ENCODE results near the gene DYNC1H1.
"Not testable (repeated sequence)": the region's sequence is repeated elsewhere in the genome, so short reads cannot be mapped to it uniquely, and the experiment has no call there.

Gene DYNC1H1

DNA sequence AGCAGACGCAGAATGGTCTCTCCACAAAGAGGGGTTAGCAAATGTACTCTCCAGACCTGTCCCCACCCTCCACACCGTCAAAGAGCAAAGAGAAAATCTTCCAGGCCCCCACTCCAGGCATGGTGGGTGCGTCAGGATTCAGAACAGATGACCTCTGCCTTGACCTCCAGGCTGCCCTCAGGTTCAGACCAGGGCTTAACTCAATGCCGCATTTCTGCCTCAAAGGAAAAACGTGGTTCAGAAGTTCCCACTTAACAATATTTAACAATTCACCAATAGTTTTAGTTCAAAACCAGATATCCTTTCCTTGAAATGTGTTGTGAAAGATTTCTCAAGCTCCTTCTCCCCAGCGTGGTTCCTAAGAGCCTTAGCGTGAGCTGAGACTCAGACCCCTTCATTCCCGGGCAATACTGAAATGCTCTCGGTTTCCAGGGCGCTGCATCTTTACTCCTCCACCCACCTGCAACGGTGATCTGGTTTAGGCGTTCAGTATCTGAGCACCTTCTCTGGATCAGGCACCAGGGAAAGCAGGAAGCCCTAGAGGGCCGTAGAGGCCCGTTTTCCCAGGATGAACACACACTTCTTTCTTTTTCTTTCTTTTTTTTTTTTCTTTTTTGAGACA, 99.5 kb downstream of the DYNC1H1 start:
- H3K27me3 ChIP-seq (ENCODE audit: insufficient read depth, low read length), result no peaks in the 10 kb centered on the region
- no peak overlapping the region for H3K27ac ChIP-seq (ENCODE audit: low read length)
- no peak overlapping the region for H3K4me3 ChIP-seq (ENCODE audit: low read length)
- no peaks in the 10 kb centered on the region for H3K4me1 ChIP-seq (ENCODE audit: insufficient read depth, low read length)
- H3K9ac ChIP-seq (ENCODE audit: low read depth, low read length), result no peak overlapping the region
- no peaks in the 10 kb centered on the region; the same call in 1 of the 2 replicates for H3K9me3 ChIP-seq (ENCODE audit: insufficient read depth, low read depth, low read length)
- no peaks in the 10 kb centered on the region for H3K36me3 ChIP-seq (ENCODE audit: insufficient read depth, low read depth, low read length)

DNA sequence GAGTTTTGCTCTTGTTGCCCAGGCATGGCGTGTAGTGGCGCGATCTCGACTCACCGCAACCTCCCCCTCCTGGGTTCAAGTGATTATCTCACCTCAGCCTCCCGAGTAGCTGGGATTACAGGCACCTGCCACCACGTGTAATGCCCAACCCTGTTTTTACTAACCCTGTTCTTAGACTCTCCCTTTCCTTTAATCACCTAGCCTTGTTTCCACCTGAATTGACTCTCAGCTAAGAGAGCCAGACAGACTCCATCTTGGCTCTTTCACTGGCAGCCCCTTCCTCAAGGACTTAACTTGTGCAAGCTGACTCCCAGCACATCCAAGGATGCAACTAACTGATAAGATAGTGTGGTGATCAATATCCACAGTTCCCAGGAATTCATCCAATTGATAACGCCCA, 100.2 kb downstream of the DYNC1H1 start:
- not testable (repeated sequence) for H3K9me3 ChIP-seq (ENCODE audit: insufficient read depth, low read depth, low read length); H3K4me3 ChIP-seq (ENCODE audit: low read length); H3K4me1 ChIP-seq (ENCODE audit: insufficient read depth, low read length); H3K36me3 ChIP-seq (ENCODE audit: insufficient read depth, low read depth, low read length); H3K27me3 ChIP-seq (ENCODE audit: insufficient read depth, low read length); H3K27ac ChIP-seq (ENCODE audit: low read length); H3K9ac ChIP-seq (ENCODE audit: low read depth, low read length)

DNA sequence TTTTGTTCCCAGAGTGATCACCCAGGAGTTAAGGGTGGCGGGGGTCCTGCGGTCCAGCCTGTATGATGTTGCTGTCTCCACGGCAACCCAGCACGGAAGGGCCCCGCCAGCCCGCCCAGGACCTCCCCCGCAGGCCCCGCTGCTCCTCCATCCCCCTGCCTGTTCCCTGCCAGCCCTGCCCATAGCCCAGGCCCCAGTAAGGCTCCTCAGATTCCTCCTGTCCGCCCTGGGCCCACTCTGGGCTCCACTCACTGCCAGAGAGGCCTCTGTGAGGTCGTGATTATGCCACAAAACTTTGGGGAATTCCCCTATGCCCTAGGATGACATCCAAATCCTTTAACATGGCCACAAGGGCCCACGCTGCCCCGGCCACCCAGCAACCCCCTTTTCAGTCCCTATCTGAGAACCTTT, 101.7 kb downstream of the DYNC1H1 start:
- Histone ChIP-seq H3K4me1 (ENCODE audit: insufficient read depth, low read length) (no peaks in the 10 kb centered on the region), H3K4me3 (ENCODE audit: low read length) (no peak overlapping the region), H3K27me3 (ENCODE audit: insufficient read depth, low read length) (no peaks in the 10 kb centered on the region), H3K27ac (ENCODE audit: low read length) (no peak overlapping the region), H3K9ac (ENCODE audit: low read depth, low read length) (no peak overlapping the region), H3K9me3 (ENCODE audit: insufficient read depth, low read depth, low read length) (no peaks in the 10 kb centered on the region; the same call in 1 of the 2 replicates), H3K36me3 (ENCODE audit: insufficient read depth, low read depth, low read length) (no peaks in the 10 kb centered on the region)

DNA sequence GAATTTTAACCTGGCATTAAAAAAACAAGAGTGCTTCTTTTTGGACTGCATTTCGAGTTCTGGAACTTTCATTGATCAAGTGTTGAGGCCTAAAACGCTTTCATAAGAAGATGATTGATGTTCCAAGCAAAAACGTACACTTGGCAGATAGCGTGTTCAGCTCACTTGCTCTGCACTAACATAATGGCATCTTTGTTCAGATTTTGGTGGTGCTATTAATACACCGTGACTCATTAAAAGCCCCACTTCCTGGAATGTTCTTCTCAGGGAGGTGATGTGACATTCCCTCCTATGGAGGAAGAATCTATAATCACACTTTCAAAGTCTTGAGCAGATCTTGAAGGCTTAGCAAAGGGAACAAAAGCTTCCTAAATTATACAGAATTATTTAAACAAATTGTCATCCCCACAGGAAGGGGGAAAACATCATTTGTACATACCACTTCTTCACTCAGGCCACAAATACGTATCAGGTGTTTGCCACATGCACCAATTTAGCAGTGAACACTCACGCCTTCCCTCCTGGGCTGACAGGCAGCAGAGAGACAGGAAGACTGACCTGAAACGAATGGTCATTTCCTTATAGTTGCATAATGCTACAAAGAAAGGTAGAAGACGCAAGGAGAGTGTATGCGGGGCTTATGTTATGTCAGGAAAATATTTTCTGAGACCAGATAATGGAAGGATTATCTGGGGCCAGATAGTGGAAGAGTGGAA, 107.1 kb downstream of the DYNC1H1 start:
- H3K9me3 ChIP-seq (ENCODE audit: insufficient read depth, low read depth, low read length), result no peaks in the 10 kb centered on the region; the same call in 1 of the 2 replicates
- H3K9ac ChIP-seq (ENCODE audit: low read depth, low read length), result no peak overlapping the region
- H3K4me1 ChIP-seq (ENCODE audit: insufficient read depth, low read length), result no peaks in the 10 kb centered on the region
- H3K36me3 ChIP-seq (ENCODE audit: insufficient read depth, low read depth, low read length), result no peaks in the 10 kb centered on the region
- H3K27ac ChIP-seq (ENCODE audit: low read length), result no peak overlapping the region
- no peak overlapping the region for H3K4me3 ChIP-seq (ENCODE audit: low read length)
- no peaks in the 10 kb centered on the region for H3K27me3 ChIP-seq (ENCODE audit: insufficient read depth, low read length)

DNA sequence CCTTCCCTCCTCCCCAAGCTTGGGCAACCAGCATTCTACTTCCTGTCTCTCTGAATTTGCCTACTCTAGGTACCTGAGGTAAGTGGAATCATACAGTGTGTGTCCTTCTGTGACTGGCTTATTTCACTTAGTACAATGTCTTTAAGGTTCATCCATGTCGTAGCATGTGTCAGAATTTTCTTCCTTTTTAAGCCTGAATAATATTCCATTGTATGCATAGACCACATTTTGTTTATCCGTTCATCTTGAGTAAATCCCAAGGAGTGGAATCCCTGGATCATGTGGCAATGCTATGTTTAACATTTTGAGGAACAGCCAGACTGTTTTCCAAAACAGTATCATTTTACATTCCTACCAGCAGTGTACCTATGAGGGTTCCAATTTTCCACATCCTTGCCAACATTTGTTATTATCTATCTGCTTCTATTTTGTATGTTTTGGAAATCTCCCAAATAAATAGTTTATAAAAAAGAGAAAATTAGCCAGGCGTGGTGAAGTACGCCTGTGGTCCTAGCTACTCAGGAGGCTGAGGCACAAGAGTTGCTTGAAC, 110.1 kb downstream of the DYNC1H1 start:
- H3K4me1 ChIP-seq (ENCODE audit: insufficient read depth, low read length), result no peaks in the 10 kb centered on the region
- H3K27me3 ChIP-seq (ENCODE audit: insufficient read depth, low read length), result no peaks in the 10 kb centered on the region
- H3K36me3 ChIP-seq (ENCODE audit: insufficient read depth, low read depth, low read length), result peaks cover 14% of the 10 kb centered on the region
- no peak overlapping the region for H3K27ac ChIP-seq (ENCODE audit: low read length)
- H3K4me3 ChIP-seq (ENCODE audit: low read length), result no peak overlapping the region
- H3K9me3 ChIP-seq (ENCODE audit: insufficient read depth, low read depth, low read length), result no peaks in the 10 kb centered on the region
- H3K9ac ChIP-seq (ENCODE audit: low read depth, low read length), result no peak overlapping the region

DNA sequence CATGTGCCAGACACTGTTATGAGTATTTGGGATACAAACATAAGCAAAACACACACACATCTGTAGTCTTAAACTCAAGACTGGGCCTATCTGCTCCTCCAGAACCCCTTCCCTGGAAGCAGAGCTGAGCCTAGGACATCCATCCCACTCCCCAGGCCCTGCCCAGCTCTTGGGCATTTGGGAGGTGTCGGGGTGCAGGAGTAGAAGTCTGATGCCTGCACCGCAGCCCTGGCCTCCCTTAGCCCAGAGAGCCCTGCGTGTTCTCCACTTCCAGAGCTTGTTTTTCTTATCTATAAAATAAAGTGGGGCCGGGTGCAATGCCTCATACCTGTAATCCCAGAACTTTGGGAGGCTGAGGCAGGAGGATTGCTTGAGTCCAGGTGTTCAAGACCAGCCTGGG, 110.8 kb downstream of the DYNC1H1 start:
- H3K4me3 ChIP-seq (ENCODE audit: low read length), result no peak overlapping the region
- H3K9me3 ChIP-seq (ENCODE audit: insufficient read depth, low read depth, low read length), result no peaks in the 10 kb centered on the region
- H3K9ac ChIP-seq (ENCODE audit: low read depth, low read length), result no peak overlapping the region
- no peaks in the 10 kb centered on the region for H3K4me1 ChIP-seq (ENCODE audit: insufficient read depth, low read length)
- H3K27me3 ChIP-seq (ENCODE audit: insufficient read depth, low read length), result no peaks in the 10 kb centered on the region
- H3K36me3 ChIP-seq (ENCODE audit: insufficient read depth, low read depth, low read length), result peaks cover 20% of the 10 kb centered on the region
- H3K27ac ChIP-seq (ENCODE audit: low read length), result no peak overlapping the region

DNA sequence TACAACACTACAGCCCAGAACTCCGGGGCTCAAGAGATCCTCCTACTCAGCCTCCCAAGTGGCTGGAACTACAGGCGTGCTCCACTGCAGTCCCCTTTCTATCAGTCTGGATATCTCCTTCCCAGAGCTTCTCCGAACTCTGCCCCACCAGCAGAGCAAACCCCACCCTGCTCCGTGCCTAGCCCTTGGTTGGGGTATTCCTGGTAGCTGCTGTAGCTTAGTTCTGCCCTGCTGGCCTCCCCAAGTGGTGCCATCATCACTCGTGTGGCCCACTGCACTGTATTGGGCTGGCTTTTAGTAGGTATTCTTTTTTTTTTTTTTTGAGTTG, 113.0 kb downstream of the DYNC1H1 start:
- no peak overlapping the region for H3K27ac ChIP-seq (ENCODE audit: low read length)
- no peaks in the 10 kb centered on the region for H3K4me1 ChIP-seq (ENCODE audit: insufficient read depth, low read length)
- no peaks in the 10 kb centered on the region for H3K27me3 ChIP-seq (ENCODE audit: insufficient read depth, low read length)
- H3K4me3 ChIP-seq (ENCODE audit: low read length), result no peak overlapping the region
- H3K9me3 ChIP-seq (ENCODE audit: insufficient read depth, low read depth, low read length), result no peaks in the 10 kb centered on the region
- H3K9ac ChIP-seq (ENCODE audit: low read depth, low read length), result no peak overlapping the region
- peaks cover 42% of the 10 kb centered on the region for H3K36me3 ChIP-seq (ENCODE audit: insufficient read depth, low read depth, low read length)

DNA sequence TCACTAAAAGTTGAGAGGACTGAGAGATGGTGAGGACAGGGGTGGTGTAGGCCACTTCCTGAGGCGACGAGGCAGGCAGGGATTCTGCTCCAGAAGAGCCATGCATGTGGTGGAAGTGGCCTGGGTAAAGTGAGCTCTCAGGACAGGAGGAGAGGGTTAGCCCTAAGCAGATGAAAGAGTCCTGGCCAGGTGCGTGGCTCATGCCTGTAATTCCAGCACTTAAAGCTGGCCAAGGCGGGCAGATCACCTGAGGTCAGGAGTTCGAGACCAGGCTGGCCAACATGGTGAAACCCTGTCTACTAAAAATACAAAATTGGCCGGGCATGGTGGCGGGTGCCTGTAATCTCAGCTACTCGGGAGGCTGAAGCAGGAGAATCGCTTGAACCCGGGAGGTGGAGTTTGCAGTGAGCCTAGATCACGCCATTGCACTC, 114.0 kb downstream of the DYNC1H1 start:
- H3K4me1 ChIP-seq (ENCODE audit: insufficient read depth, low read length); H3K27me3 ChIP-seq (ENCODE audit: insufficient read depth, low read length); H3K27ac ChIP-seq (ENCODE audit: low read length); H3K4me3 ChIP-seq (ENCODE audit: low read length); H3K9ac ChIP-seq (ENCODE audit: low read depth, low read length); H3K9me3 ChIP-seq (ENCODE audit: insufficient read depth, low read depth, low read length): not testable (repeated sequence)
- H3K36me3 ChIP-seq (ENCODE audit: insufficient read depth, low read depth, low read length), result peaks cover 52% of the 10 kb centered on the region

DNA sequence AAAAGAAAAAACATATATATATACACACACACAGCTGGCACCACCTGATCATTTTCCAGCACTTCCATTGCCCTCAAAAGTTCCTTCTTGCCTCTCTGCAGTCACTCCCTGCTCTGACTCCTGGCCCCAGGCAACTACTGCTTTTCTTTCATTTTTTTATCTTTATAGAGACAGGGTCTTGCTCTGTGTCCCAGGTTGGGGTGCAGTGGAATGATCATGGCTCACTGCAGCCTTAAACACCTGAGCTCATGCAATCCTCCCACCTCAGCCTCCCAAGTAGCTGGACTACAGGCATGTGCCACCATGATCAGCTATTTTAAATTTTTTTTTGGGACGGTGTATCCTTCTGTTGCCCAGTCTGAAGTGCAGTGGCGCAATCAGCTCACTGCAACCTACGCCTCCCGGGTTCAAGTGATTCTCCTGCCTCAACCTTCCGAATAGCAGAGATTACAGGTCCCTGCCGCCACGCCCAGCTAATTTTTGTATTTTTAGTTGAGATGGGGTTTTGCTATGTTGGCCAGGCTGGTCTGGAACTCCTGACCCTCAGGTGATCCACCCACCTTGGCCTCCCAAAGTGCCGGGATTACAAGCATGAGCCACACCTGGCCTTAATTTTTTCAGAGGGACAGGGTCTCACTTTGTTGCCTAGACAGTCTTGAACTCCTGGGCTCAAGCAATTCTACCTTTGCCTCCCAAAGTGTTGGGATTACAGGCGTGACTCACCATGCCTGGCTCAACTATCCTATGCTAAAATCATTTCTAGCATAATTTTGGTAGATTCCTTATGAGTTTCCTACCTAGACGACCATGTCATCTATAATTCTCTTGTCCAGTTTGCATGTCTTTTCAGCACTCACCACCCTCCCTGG, 114.7 kb downstream of the DYNC1H1 start:
- Histone ChIP-seq H3K4me1 (ENCODE audit: insufficient read depth, low read length) (no peaks in the 10 kb centered on the region), H3K9me3 (ENCODE audit: insufficient read depth, low read depth, low read length) (no peaks in the 10 kb centered on the region), H3K27me3 (ENCODE audit: insufficient read depth, low read length) (no peaks in the 10 kb centered on the region), H3K36me3 (ENCODE audit: insufficient read depth, low read depth, low read length) (peaks cover 59% of the 10 kb centered on the region), H3K27ac (ENCODE audit: low read length) (no peak overlapping the region), H3K4me3 (ENCODE audit: low read length) (no peak overlapping the region), H3K9ac (ENCODE audit: low read depth, low read length) (no peak overlapping the region)

DNA sequence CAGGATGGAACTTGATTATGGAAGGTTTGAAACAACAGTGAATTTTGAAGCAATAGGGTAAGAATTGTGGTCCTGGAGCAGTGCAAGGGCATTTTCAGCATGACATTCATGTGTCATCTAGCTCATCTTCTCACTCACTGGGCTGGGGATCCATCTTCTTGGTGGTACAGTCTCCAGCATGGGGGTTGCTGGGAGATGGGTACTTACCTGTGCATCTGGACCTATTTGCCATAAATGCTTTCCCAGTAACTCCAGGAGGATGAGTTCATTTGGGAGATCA, 115.3 kb downstream of the DYNC1H1 start:
- Histone ChIP-seq H3K4me3 (ENCODE audit: low read length) (no peak overlapping the region), H3K36me3 (ENCODE audit: insufficient read depth, low read depth, low read length) (peaks cover 65% of the 10 kb centered on the region), H3K9ac (ENCODE audit: low read depth, low read length) (no peak overlapping the region), H3K27me3 (ENCODE audit: insufficient read depth, low read length) (no peaks in the 10 kb centered on the region), H3K27ac (ENCODE audit: low read length) (no peak overlapping the region), H3K4me1 (ENCODE audit: insufficient read depth, low read length) (no peaks in the 10 kb centered on the region), H3K9me3 (ENCODE audit: insufficient read depth, low read depth, low read length) (no peaks in the 10 kb centered on the region)

DNA sequence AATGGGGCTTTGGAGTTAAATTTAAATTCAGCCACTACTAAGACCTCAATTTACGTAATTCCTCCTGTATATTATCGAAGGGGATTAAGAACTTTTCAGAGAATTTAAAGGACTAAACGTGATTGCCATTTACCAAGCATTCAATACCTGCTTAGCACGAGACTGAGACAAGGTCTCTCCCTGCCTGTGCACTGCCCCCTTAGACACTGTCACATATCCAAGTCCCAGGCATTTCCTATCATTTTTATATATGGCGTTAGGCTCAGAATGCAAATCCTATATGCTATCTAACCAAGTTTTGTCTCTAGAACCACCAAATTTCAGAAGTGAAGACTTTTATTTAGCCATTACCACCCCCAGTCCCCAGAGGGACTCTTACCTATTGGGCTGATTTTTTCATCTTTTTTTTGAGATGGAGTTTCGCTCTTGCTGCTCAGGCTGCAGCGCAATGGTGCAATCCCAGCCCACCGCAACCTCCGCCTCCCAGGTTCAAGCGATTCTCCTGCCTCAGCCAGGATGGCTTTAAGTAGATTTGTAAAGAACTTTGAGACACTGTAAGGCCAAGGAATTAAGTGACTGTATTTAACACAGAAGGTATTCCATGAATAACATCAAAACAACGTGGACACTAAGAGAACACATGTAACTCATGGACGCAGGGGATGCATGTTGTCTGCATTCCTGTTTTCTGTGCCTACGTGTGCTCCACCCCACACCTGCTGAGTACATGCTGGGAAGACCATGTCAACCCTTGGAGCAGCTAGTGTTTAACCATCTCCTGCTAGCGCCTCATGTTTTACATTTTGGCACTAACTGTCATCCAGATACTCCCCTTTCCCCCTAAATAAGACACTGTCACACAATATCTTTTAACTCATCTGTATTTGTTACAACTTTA, 116.1 kb downstream of the DYNC1H1 start:
- Histone ChIP-seq H3K9ac (ENCODE audit: low read depth, low read length) (no peak overlapping the region), H3K4me3 (ENCODE audit: low read length) (no peak overlapping the region), H3K9me3 (ENCODE audit: insufficient read depth, low read depth, low read length) (no peaks in the 10 kb centered on the region), H3K27ac (ENCODE audit: low read length) (no peak overlapping the region), H3K4me1 (ENCODE audit: insufficient read depth, low read length) (peaks cover 6% of the 10 kb centered on the region), H3K27me3 (ENCODE audit: insufficient read depth, low read length) (no peaks in the 10 kb centered on the region), H3K36me3 (ENCODE audit: insufficient read depth, low read depth, low read length) (peaks cover 73% of the 10 kb centered on the region)
